Activated CD4-positive, alpha-beta T cell treated with anti-CD3 and anti-CD28 coated beads for 36 hours (primary cell): Measurements from ENCODE around the gene KRTAP5-7. TPM values are rescaled to one million over a fixed set of nuclear protein-coding genes. Genes with fewer than 3 reads are reported as not detected.

Source experiments
- ATAC-seq: fragments of 200-7000 bp; cut with Tn5 transposase; one replicate; pipeline ENCODE4 v1.10.0; 2021; ENCODE audit warnings: mild to moderate bottlenecking, moderate library complexity
- CTCF ChIA-PET: fragments of 350-600 bp; sonication (Branson Sonifier 250); formaldehyde crosslinking; loops from one replicate; lab custom pipeline; 2021; ENCODE audit warnings: antibody characterized with exemption; lab: Charles Lee
- POLR2A ChIA-PET: fragments of 350-600 bp; sonication (Branson Sonifier 250); formaldehyde crosslinking; loops from one replicate; lab custom pipeline; 2021; ENCODE audit warnings: antibody characterized with exemption, inconsistent platforms; lab: Charles Lee
- DNase-seq: peaks from one replicate; pipeline ENCODE4 v3.0.0-alpha.2; 2020
- H3K27ac Mint-ChIP-seq: one replicate; pipeline ENCODE4 v1.8.0; 2021; ENCODE audit warnings: mixed read lengths
- H3K27me3 Mint-ChIP-seq: one replicate; pipeline ENCODE4 v1.8.0; 2021; ENCODE audit warnings: mixed read lengths
- H3K36me3 Mint-ChIP-seq: one replicate; pipeline ENCODE4 v1.8.0; 2021; ENCODE audit warnings: low read depth, mixed read lengths
- H3K4me1 Mint-ChIP-seq: one replicate; pipeline ENCODE4 v1.8.0; 2021; ENCODE audit warnings: mixed read lengths
- H3K4me3 Mint-ChIP-seq: one replicate; pipeline ENCODE4 v1.8.0; 2021; ENCODE audit warnings: mild to moderate bottlenecking, moderate library complexity, mixed read lengths
- H3K9me3 Mint-ChIP-seq: one replicate; pipeline ENCODE4 v1.8.0; 2021; ENCODE audit warnings: low read depth, mixed read lengths
- intact Hi-C, 2 experiments: fragments of 100-400 bp; cut with DNase I in 1 of 2; cut with micrococcal nuclease in 1 of 2; formaldehyde crosslinking; loops; one replicate each; pipeline versions ENCODE4 v1.14.2 to v1.15.1; 2022 to 2024; cut with DNase I, micrococcal nuclease
- total RNA-seq, 2 experiments: library from RNA; stranded (reverse); gene quantifications; one replicate each; pipeline ENCODE4 v1.2.3, GENCODE V29; 2021

Gene KRTAP5-7
- total RNA-seq, 2 experiments from 2014 or later, result 0.16 TPM; not detected in 1

DNA sequence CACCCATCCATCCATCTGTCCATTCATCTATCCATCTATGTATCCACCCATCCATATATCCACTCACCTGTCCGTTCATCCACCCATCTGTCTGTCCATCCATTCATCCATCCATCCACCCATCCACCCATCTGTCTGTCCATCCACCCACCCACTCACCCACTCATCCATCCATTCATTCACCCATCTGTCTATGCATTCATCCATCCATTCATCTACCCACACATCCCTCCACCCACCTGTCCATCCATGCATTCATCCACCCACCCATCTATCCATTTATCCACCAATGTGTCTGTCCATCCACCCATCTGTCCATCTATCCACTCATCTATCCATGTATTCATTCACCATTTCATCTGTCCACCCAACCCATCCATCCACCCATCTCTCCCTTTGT, 40.7 kb upstream of the KRTAP5-7 start:
- Mint-ChIP-seq H3K9me3 (no peaks in the 10 kb centered on the region), H3K4me3 (no peak overlapping the region), H3K27ac (no peak overlapping the region), H3K4me1 (peaks cover 21% of the 10 kb centered on the region), H3K36me3 (peaks cover 63% of the 10 kb centered on the region), H3K27me3 (no peaks in the 10 kb centered on the region)
- DNase-seq, result no peak
- ChIA-PET CTCF (no interaction called here), POLR2A (no interaction called here)
- no peak for ATAC-seq
- intact Hi-C loops, result no loop called here

DNA sequence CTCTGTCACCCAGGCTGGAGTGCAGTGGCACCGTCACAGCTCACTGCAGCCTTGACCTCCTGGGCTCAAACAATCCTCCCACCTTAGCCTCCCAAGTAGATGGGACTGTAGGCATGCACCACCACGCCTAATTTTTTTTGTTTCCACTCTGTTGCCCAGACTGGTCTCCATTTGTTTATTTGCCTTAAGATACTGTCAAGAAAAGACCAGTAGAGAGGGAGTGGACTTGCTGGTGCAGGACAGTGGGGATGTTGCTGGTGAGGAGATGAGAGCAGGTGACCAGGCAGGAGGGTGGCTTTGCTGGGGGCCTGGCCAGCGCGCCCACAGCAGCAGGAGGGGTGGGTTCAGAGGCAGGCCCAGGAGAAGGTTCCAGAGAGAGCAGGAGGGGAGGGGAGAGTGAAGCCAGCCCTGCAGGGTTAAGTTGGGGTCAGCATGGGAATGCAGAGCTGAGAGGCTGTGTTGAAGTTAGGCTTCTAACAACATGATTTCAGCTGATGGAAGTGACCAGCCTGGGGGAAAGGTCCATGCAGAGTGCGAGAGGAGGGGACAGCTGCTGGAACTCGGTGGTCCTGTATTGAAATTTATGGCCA, 38.3 kb upstream of the KRTAP5-7 start:
- intact Hi-C loops, result loop anchor here in 1 of 2 experiments (1.0 kb wide), 1 partner anchor 35 kb away; the partner anchor contains the start of gene NADSYN1
- no peaks in the 10 kb centered on the region for H3K9me3 Mint-ChIP-seq
- ChIA-PET CTCF (no interaction called here), POLR2A (interaction anchor here (0.6 kb wide), 1 partner anchor 21 kb away, joined by 3 read pairs; no protein-coding TSS in a partner anchor)
- H3K4me3 Mint-ChIP-seq, result no peak overlapping the region
- H3K36me3 Mint-ChIP-seq, result peaks cover 64% of the 10 kb centered on the region
- no peaks in the 10 kb centered on the region for H3K27me3 Mint-ChIP-seq
- ATAC-seq, result peak; percentile 14
- H3K4me1 Mint-ChIP-seq, result peaks cover 21% of the 10 kb centered on the region
- peak overlapping the region; percentile 70 for H3K27ac Mint-ChIP-seq
- no peak for DNase-seq

DNA sequence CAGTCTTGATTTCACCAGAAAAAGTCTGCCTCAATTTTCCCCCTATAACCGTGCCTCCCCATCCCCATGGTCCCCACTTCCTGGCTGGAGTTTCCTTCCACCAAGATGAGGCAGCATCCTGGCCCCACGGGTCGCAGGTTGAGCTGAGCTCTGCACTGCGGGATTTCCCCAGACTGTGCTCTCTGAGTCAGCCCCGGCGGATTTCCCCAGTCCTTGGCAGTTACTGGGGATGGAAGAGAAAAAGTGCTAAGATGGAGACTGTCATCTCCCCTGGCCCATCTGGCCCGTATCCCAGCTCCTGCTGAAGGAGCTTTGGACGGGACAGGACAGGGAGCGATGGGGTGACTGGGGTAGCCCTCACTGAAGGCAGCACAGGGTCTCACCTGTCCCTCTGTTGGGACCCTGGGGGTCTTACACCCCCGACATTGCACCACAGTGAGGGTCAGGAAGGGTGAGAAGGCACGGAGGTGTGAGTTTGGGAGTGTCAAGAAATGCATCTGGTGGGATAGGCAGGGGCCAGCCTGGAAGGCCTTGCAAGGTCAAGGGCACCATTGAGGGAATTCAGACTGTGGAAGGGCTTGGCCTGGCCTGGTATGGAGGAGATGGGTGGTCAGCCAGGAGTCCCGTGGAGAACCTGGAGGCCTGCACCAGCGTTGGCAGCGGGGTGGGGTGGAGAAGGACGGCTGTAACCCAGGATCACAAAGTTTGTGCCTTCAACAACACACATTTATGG, 37.6 kb upstream of the KRTAP5-7 start:
- ATAC-seq (peak; percentile 99), DNase-seq (peak; percentile 87)
- Mint-ChIP-seq H3K9me3 (no peaks in the 10 kb centered on the region), H3K27ac (peak overlapping the region; percentile 89), H3K36me3 (peaks cover 63% of the 10 kb centered on the region), H3K4me1 (peaks cover 21% of the 10 kb centered on the region), H3K4me3 (no peak overlapping the region), H3K27me3 (no peaks in the 10 kb centered on the region)
- ChIA-PET CTCF (no interaction called here), POLR2A (interaction anchor here (0.6 kb wide), 1 partner anchor 20 kb away, joined by 3 read pairs; no protein-coding TSS in a partner anchor)
- intact Hi-C loops, result loop anchor here in 1 of 2 experiments (1.0 kb wide), 1 partner anchor 36 kb away; the partner anchor contains the start of gene NADSYN1

- peak overlapping the region; percentile 89 for H3K27ac Mint-ChIP-seq
- ChIA-PET CTCF (no interaction called here), POLR2A (no interaction called here)
- ATAC-seq, result no peak
- H3K9me3 Mint-ChIP-seq, result no peaks in the 10 kb centered on the region
- H3K36me3 Mint-ChIP-seq, result peaks cover 65% of the 10 kb centered on the region
- H3K4me3 Mint-ChIP-seq, result no peak overlapping the region
- no peak for DNase-seq
- intact Hi-C loops, result no loop called here
- H3K27me3 Mint-ChIP-seq, result no peaks in the 10 kb centered on the region
- peaks cover 21% of the 10 kb centered on the region for H3K4me1 Mint-ChIP-seq
These were observed 36.9 kb upstream of the KRTAP5-7 start for GRCh38 chr11:71490044-71490730.

GRCh38 chr11:71490731-71491390, 36.2 kb upstream of the KRTAP5-7 start:
- H3K4me3 Mint-ChIP-seq, result no peak overlapping the region
- no peaks in the 10 kb centered on the region for H3K27me3 Mint-ChIP-seq
- no peak overlapping the region for H3K27ac Mint-ChIP-seq
- DNase-seq (no peak), ATAC-seq (no peak)
- H3K9me3 Mint-ChIP-seq, result no peaks in the 10 kb centered on the region
- intact Hi-C loops, result no loop called here
- CTCF ChIA-PET, result no interaction called here
- peaks cover 64% of the 10 kb centered on the region for H3K36me3 Mint-ChIP-seq
- POLR2A ChIA-PET, result no interaction called here
- H3K4me1 Mint-ChIP-seq, result peaks cover 21% of the 10 kb centered on the region

- ChIA-PET CTCF (no interaction called here), POLR2A (no interaction called here)
- H3K4me3 Mint-ChIP-seq, result no peak overlapping the region
- peaks cover 62% of the 10 kb centered on the region for H3K36me3 Mint-ChIP-seq
- no peaks in the 10 kb centered on the region for H3K27me3 Mint-ChIP-seq
- no peak overlapping the region for H3K27ac Mint-ChIP-seq
- intact Hi-C loops, result no loop called here
- H3K4me1 Mint-ChIP-seq, result peaks cover 21% of the 10 kb centered on the region
- no peaks in the 10 kb centered on the region for H3K9me3 Mint-ChIP-seq
- DNase-seq, result no peak
- ATAC-seq, result no peak
These were observed 35.5 kb upstream of the KRTAP5-7 start for GRCh38 chr11:71491531-71491930.

DNA sequence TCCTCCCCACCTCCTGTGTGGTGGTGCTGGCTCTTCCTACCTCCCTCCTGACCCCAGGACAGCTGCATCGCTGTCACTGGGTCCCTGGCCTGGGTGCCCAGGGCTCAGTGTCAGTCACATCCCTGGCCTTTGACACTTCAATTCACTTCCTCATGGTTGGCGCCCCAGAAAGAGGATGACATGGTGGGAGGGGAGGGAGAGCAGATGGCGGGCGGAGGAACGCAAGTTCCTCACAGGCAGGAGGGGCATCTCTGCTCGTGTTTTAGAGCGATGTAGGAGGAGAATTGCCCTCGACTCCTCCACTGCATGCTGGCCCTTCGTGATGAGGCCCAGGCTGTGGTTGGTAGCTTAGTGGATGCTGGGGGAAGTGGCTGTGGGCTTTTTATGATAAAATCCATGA, 35.1 kb upstream of the KRTAP5-7 start:
- POLR2A ChIA-PET, result no interaction called here
- no peak for ATAC-seq
- Mint-ChIP-seq H3K4me1 (peaks cover 21% of the 10 kb centered on the region), H3K4me3 (no peak overlapping the region), H3K27me3 (no peaks in the 10 kb centered on the region), H3K9me3 (no peaks in the 10 kb centered on the region), H3K36me3 (peaks cover 66% of the 10 kb centered on the region), H3K27ac (no peak overlapping the region)
- no peak for DNase-seq
- CTCF ChIA-PET, result no interaction called here
- intact Hi-C loops, result no loop called here

DNA sequence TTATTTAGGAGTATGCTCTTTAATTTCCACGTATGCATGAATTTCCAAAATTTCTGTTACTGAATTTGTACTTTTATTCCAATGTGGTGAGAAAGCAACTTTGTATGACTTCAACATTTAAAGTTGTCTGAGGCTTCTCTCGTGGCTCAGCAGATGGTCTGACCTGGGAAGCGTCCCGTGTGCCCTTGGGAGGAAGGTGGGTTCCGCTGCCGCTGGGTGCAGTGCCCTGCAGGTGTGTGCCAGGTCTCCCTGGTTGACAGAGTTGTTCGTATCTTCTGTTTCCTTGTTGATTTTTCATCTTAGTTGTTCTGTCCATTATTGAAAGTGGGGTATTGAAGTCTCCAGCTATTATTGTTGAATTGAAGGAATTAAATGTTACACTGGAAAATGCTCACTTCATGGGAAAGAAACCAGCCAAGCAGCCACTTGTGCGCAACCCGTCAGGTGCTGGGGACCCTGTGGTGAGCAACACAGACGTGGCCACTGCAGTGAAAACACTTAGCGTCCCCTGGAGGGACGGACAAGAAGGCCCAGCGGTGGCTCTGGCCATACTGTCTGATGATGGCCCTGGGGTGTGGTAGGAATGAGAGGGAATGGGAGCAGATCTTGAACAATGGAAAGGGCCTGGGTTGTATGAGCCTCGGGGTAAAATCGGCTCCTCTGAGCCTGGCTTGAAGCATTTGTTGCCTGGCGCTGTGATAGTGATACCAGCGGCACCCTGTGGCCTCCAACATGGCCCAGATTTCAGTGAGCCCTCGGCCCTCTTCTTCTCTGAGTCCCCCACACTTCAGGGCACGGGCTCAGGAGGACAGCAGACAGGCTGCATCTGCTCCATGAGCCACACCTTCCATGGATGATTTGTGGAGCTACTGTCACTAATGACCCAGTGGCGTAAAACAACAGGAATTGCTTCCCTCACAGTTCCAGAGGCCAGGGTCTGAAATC, 31.5 kb upstream of the KRTAP5-7 start:
- H3K27ac Mint-ChIP-seq, result no peak overlapping the region

GRCh38 chr11:71496421-71496820, 30.6 kb upstream of the KRTAP5-7 start:
- H3K4me3 Mint-ChIP-seq, result no peak overlapping the region

More for the DNA sequence above, 31.5 kb upstream of the KRTAP5-7 start:
- CTCF ChIA-PET, result no interaction called here
- ATAC-seq (no peak), DNase-seq (no peak)
- Mint-ChIP-seq H3K4me1 (peaks cover 4% of the 10 kb centered on the region), H3K9me3 (no peaks in the 10 kb centered on the region), H3K27me3 (no peaks in the 10 kb centered on the region), H3K4me3 (no peak overlapping the region), H3K36me3 (peaks cover 74% of the 10 kb centered on the region)
- POLR2A ChIA-PET, result no interaction called here
- intact Hi-C loops, result no loop called here

GRCh38 chr11:71498091-71498490, 29.0 kb upstream of the KRTAP5-7 start:
- H3K9me3 Mint-ChIP-seq, result no peaks in the 10 kb centered on the region
- H3K4me1 Mint-ChIP-seq, result peaks cover 4% of the 10 kb centered on the region
- no peak for DNase-seq
- POLR2A ChIA-PET, result no interaction called here
- no peak overlapping the region for H3K4me3 Mint-ChIP-seq
- H3K27ac Mint-ChIP-seq, result no peak overlapping the region
- intact Hi-C loops, result no loop called here
- peaks cover 72% of the 10 kb centered on the region for H3K36me3 Mint-ChIP-seq
- no peaks in the 10 kb centered on the region for H3K27me3 Mint-ChIP-seq
- no peak for ATAC-seq
- CTCF ChIA-PET, result no interaction called here

More at GRCh38 chr11:71496421-71496820, 30.6 kb upstream of the KRTAP5-7 start:
- Mint-ChIP-seq H3K27me3 (no peaks in the 10 kb centered on the region), H3K36me3 (peaks cover 75% of the 10 kb centered on the region), H3K27ac (no peak overlapping the region), H3K4me1 (peaks cover 4% of the 10 kb centered on the region), H3K9me3 (no peaks in the 10 kb centered on the region)
- ChIA-PET POLR2A (no interaction called here), CTCF (no interaction called here)
- intact Hi-C loops, result no loop called here
- ATAC-seq (no peak), DNase-seq (no peak)
